GM19397 (cell line): ENCODE data around the gene PFKP.
A peak's percentile ranks its signal among the peaks of the same experiment; 100 is the strongest.
"Not testable (repeated sequence)": the region's sequence is repeated elsewhere in the genome, so short reads cannot be mapped to it uniquely, and the experiment has no call there.

Experiments
- ATAC-seq: cut with Tn5 transposase; IDR thresholded peaks from one replicate; pipeline ENCODE4 v1.9.1; 2021; ENCODE audit warnings: mild to moderate bottlenecking, moderate library complexity; ENCODE audit not compliant: unreplicated experiment

The PFKP gene

GRCh38 chr10:3150366-3150765 is 83.0 kb downstream of the PFKP start:
- no peak for ATAC-seq

DNA sequence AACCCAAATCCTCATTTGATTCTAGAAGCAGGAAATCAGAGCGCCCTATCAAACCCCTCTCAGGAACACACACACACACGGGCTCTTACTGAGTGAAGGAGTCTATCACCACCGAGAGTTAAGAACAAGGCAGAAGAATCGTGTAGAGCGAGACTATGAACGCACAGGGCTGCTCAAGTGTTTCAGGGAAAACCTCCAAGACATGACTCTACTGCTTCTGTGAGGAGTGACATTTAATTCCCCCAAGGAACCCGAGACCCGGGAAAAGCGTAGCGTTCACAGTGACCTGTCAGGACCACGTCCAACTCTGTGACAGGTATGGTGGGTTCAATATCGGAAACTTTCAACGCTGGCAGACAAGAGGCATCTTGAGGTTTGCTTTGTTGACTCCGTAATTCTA is 83.6 kb downstream of the PFKP start:
- no peak for ATAC-seq

GRCh38 chr10:3151889-3152565 is 84.7 kb downstream of the PFKP start:
- no peak for ATAC-seq

GRCh38 chr10:3152566-3152935 is 85.2 kb downstream of the PFKP start:
- no peak for ATAC-seq

GRCh38 chr10:3154666-3155065 is 87.3 kb downstream of the PFKP start:
- no peak for ATAC-seq

- ATAC-seq, result no peak
Observed at GRCh38 chr10:3159152-3159551, 91.8 kb downstream of the PFKP start.

GRCh38 chr10:3162533-3162932 is 95.2 kb downstream of the PFKP start:
- no peak for ATAC-seq

DNA sequence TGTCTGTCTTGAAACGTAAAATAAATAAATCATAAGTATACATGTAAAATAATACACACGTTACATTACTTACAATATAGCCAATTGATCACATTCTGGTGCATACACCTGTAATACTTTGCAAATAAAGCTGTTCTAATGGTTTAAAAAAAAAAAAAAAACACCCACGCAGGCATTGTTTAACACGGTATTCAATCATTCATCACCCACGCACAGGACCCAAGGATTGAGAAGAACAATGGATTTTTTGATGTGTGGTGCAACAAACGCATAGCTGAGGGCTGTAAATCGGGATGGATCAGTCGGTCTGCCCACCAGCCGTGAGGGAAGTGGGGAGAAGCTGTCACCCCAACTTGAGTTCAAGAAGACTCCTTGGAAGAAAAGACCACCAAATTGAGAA is 96.5 kb downstream of the PFKP start:
- no peak for ATAC-seq

GRCh38 chr10:3165196-3165595 is 97.8 kb downstream of the PFKP start:
- ATAC-seq, result no peak

- ATAC-seq, result no peak
Observed at GRCh38 chr10:3166496-3167290, 99.3 kb downstream of the PFKP start.

GRCh38 chr10:3167611-3168330 is 100.4 kb downstream of the PFKP start:
- ATAC-seq, result no peak

GRCh38 chr10:3169271-3169670 is 101.9 kb downstream of the PFKP start:
- no peak for ATAC-seq

DNA sequence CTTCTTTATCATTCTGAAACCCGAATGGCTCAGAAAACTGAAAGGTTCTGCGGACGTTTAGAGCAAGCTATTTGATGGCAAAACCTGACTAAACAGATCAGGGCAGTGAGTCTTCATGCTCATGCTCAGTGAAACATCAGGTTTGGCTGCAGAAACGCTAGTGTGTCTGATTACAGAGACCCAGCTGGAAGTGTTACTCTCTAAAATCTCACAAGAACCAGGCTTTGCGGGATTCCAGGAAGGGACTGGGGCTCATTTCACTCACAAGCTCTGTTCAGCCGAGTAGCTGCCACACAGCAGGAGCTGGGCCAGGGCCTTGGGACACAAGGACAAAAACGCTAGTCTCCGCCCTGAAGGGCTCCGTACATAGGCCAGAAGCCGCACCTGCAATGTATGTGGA is 102.3 kb downstream of the PFKP start:
- no peak for ATAC-seq

GRCh38 chr10:3171488-3171887 is 104.1 kb downstream of the PFKP start:
- not testable (repeated sequence) for ATAC-seq

DNA sequence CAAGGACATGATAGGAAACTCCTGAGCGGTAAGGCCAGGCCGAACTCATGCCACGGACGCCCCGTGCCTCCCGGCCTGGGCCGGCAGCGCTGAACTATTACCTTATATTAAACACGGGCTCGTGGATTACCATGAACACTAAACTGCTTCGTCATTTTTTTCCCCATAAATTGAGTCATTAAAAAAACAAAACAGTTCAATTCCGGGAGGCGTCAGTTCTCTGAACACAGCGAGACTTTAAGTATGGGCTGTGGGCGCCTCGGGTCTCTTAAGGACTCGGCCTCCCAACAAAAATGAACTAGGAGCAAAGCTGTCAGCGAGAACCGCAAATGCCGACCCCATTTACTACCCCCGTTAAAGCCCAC is 104.7 kb downstream of the PFKP start:
- no peak for ATAC-seq

DNA sequence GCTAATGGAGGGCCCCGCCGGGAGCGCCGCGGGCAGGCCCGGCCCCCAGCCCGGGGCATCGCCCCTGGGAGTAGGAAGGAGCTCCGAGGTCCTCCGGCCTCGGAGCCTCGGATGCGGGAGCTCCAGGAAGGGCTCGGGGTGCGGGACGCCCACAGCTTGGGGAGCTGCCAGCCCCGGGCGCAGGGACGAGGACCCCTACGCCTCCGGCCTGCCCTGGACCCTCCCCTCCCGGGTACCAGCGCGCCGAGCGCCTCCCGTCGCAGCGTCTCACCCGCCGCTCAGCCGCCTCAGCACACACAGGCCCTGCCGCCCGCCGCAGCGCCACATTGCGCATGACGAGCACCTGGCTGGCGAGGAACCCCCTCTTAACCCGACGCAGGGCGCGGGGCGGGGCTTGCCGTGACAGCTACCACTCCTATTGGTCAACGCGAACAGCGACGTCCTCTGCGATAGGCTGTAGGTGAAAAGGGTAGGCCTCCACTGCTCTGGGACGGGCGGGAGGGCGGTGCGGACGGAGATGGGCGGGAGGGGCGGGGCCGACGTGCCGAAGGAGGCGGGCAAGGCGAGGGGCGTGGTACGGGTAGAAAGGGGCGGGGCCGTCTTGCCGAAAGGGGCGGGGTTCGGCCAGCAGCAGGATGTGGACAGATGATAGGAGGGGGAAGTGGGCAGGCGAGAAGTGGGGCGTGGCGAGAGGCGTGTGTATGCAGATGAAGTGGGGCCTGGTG is 105.3 kb downstream of the PFKP start, which contains the start of gene PITRM1:
TSS of gene PITRM1 (minus strand) at position 337 of the 725 bp plus-strand sequence. CDS start at position 327, 10 bp downstream.
- ATAC-seq, result peak; percentile 97

GRCh38 chr10:3173171-3173878 is 106.0 kb downstream of the PFKP start:
- ATAC-seq, result peak; percentile 23

GRCh38 chr10:3178042-3178441 is 110.7 kb downstream of the PFKP start:
- ATAC-seq, result no peak

- no peak for ATAC-seq
Observed at GRCh38 chr10:3179174-3179573, 111.8 kb downstream of the PFKP start.

GRCh38 chr10:3180355-3181025 is 113.1 kb downstream of the PFKP start:
- ATAC-seq, result no peak
